Esophagus squamous epithelium (tissue), 4 donors: Measurements from ENCODE around the gene FGD3.

Experiments
- POLR2A ChIP-seq, 4 donors: fragments of 450-650 bp; IDR thresholded peaks; one replicate each; pipeline ENCODE4 v1.6.1; 2017; ENCODE audit warnings: antibody characterized with exemption in 4 of 4, mild to moderate bottlenecking in 4 of 4, moderate library complexity in 3 of 4
- TF ChIP-seq, protein P1 (sequence below), 6 experiments: fragments of 450-650 bp in 4 of 6; fragments of 200-600 bp in 2 of 6; sonication (generic) in 2 of 6; IDR thresholded peaks; one replicate each; pipeline ENCODE4 v1.5.1; 2016 to 2019; ENCODE audit warnings: antibody characterized with exemption in 6 of 6, mild to moderate bottlenecking in 4 of 6, moderate library complexity in 4 of 6

DNA sequence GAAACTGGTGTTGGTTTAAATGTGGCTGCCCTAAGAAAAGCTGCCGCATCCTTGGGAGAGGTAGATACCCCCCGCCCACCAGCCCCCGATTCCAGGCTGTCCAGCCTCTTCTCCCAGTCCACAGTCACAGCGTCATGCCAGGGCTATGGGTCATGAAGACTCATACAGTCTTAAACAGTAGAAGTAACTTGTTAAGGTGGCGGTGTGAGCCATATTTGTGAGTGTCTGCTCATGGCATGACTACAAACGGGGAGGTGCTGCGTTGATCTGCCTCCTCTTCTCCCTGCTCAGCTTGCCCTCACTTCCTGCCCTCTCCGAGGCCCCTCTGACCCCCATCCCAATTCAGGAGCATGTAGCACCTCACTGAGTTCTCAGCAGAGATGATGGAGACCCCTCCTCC, 20.8 kb downstream of the FGD3 start:
- TF ChIP-seq, protein P1, sequence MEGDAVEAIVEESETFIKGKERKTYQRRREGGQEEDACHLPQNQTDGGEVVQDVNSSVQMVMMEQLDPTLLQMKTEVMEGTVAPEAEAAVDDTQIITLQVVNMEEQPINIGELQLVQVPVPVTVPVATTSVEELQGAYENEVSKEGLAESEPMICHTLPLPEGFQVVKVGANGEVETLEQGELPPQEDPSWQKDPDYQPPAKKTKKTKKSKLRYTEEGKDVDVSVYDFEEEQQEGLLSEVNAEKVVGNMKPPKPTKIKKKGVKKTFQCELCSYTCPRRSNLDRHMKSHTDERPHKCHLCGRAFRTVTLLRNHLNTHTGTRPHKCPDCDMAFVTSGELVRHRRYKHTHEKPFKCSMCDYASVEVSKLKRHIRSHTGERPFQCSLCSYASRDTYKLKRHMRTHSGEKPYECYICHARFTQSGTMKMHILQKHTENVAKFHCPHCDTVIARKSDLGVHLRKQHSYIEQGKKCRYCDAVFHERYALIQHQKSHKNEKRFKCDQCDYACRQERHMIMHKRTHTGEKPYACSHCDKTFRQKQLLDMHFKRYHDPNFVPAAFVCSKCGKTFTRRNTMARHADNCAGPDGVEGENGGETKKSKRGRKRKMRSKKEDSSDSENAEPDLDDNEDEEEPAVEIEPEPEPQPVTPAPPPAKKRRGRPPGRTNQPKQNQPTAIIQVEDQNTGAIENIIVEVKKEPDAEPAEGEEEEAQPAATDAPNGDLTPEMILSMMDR (IDR thresholded peaks at IDR 0.05): no peak
- TF ChIP-seq POLR2A (IDR thresholded peaks at IDR 0.05): no peak
